GM18907 (cell line): Measurements from ENCODE around the gene GRM7.

Source experiments
- ATAC-seq: cut with Tn5 transposase; IDR thresholded peaks from one replicate; pipeline ENCODE4 v1.9.1; 2021; ENCODE audit warnings: mild to moderate bottlenecking, moderate library complexity; ENCODE audit not compliant: unreplicated experiment

GRM7 gene

GRCh38 chr3:7292362-7292761 is 431.4 kb downstream of the GRM7 start:
- ATAC-seq = no peak

DNA sequence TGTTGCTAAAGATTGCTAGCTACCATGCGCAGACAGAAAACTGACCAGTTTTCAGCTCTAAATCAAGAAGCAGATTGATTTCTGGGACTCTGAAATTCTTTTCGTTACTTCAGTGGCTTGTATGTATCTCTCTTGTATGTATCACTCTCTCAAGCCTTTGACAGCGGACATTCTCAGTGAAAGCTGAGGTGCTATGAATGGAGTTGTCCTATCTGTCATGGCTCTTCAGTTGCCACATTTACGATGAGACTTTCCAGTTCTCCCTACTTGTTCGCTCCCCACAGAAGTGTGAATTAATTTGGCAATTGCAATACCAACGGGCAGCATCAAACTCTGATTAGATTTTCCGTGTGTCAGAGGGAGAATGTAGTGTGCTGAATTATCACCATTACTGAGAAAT is 432.4 kb downstream of the GRM7 start:
- no peak for ATAC-seq

DNA sequence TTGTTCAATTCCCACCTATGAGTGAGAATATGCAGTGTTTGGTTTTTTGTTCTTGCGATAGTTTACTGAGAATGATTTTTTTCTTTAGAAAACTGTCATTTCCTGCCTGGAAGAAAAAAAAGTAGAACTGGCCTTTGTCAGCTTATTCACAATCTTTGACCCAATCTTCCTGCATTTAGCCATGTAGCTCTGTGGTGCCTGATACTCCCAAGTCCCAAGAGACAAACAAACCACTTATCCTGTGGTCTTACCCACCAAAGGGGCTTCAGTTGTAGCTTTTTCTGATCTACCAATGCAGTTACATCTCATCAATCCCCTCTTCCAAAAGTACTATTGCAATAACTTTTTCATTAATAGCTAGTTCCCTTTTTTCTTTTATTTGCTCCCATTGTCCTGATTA is 444.6 kb downstream of the GRM7 start:
- no peak for ATAC-seq

- no peak for ATAC-seq
These were observed 446.0 kb downstream of the GRM7 start for GRCh38 chr3:7306901-7307300.

DNA sequence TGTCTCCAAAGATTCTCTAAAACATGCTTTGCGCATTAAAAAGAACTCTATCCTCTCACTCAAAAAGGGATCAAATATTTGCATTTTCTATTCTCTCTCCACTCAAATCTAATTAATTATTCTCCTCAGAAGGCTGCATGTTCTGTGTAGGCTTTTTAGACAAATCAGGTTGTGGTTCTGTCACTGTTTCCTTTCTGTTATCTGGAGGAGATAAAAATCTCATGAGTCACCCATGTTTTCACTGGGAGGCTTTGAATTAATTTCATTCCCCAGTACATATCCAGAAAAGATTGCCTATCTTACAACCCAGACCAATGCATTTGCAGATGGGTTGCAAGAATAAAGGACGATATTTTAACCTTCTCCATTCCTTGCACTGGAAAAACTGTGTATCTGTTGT is 446.5 kb downstream of the GRM7 start:
- ATAC-seq = no peak

DNA sequence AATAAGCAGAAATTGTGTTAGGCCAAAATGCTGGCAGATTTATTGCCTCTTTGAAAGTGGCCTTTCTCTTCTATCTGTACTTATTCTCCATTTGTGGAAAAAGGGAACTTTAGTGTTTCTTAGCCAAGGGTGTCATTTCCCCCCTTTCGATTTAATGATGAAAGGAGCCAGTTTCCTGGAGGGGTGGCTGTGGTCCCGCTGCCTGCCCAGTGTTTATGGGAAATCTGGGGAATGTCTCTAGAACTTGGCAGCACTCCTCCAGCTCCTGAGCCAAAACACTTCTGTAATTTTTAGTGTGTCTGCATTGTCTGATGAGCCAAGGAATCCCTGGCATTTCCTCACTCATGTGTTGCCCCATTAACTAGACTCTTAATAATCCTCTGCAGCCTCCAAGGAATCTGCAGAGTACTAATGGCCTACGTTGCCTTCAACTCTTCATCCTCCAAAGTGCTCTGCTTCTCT is 448.8 kb downstream of the GRM7 start:
- no peak for ATAC-seq

DNA sequence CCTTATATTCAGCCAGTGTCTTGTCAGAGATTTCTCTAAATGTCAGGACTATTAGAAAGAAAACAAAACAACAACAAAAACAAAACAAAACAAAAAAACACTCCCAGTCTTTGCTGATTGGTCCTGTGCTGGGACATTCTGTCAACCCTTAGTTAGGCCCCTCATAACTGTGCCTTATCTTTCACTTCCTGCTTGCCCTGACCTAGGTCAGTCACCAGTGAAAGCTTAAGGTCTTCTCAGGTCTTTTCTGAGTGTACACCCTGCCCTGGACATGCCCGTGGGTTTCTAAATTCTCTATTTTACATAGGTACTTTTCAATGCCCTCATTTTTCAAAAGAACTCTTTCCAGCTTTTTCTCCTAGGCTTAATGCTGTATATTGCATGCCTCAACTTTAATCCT is 454.1 kb downstream of the GRM7 start:
- peak; percentile 89 for ATAC-seq

- no peak for ATAC-seq
These were observed 462.2 kb downstream of the GRM7 start for GRCh38 chr3:7322957-7323669.

DNA sequence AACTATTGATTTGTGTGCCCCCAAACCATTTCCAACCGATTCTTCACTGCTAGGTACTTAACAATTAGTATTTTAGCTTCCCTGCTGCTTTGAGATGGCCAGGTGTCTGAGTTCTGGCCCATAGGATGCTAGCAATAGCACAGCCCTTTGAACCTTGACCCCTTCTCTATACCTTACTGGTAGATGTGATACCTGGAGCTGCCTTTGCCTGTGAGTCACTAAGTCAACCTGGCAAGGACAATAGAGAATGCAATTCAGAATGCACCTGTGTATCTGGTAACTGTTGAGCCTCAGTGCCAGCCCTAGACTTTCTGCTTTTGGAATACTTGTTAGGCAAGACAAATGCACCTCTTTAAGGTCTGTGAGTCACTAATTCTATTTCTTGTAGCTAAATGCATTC is 467.4 kb downstream of the GRM7 start:
- ATAC-seq = no peak

DNA sequence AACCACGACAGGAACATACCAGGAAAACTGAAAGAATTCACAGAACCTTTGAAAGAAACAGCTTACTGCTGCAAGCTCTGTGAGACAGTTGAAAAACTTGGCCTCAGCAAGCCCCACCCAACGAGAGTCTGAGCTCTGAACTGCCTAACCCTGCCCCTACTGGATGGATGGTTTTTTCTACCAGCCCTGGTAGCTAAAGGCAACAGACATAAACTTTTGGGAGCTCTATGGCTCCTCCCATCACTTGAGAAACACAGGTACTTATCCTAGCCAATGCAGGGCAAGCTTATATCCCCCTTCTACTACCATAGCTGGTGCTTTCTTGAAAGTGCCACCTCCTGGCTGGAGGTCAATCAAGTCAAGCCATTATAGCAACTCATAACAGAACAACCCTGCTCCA is 471.8 kb downstream of the GRM7 start:
- no peak for ATAC-seq

- no peak for ATAC-seq
These were observed 472.2 kb downstream of the GRM7 start for GRCh38 chr3:7333125-7333524.

GRCh38 chr3:7340795-7341194 is 479.9 kb downstream of the GRM7 start:
- no peak for ATAC-seq

DNA sequence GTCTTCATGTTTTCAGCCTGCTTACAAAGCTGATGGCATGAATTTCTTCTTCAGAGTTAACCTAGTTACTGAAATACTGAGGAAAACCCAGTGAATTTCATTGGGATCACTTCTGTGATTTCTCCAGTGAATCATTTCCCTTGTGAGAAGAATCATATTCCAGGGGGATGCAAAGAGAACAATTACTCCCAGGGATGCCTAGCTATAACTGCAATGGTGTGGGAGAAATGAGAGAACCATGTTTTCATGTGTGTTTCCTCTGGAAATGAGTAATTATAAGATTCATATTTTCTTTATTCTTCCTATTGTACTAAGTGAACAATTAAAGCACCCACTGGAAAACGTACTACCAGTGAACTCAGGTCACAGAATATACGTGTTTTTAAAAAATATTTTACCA is 485.4 kb downstream of the GRM7 start:
- no peak for ATAC-seq

DNA sequence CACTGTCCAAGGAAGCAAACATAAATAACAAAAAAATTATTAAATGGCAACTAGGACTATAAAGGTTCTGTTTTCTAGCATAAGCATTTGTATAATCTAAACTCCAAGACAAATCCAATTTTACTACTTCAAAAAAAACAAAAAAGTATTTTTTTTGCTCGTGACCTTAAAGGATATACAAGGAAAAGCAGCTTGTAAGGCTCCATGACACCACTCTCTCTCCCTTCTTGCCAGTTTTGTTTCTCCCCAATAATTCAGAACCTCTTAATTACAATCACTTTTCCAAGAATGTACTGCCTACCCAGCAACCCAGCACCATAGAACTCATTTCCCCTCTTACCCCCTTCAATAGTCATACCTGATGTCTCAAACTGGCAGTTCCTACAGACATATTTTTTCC is 496.2 kb downstream of the GRM7 start:
- ATAC-seq = no peak

DNA sequence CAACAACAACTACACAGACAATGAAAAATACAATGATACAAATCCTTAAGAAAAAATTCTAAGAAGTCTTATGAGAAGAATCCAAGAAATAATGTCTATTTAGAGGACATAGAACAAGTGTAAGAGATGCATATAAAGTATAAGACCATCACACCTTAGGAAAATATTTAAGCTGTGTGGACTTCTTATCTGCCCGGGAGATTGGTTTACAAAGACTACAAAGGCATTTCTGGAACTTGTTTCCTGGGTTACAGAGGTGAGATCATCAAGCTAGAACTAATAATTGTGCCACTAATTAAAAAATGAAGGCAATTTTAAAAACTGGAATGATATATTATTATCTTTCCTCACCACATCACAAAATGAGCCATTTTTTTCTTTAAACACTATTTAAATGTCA is 507.1 kb downstream of the GRM7 start:
- ATAC-seq = no peak

DNA sequence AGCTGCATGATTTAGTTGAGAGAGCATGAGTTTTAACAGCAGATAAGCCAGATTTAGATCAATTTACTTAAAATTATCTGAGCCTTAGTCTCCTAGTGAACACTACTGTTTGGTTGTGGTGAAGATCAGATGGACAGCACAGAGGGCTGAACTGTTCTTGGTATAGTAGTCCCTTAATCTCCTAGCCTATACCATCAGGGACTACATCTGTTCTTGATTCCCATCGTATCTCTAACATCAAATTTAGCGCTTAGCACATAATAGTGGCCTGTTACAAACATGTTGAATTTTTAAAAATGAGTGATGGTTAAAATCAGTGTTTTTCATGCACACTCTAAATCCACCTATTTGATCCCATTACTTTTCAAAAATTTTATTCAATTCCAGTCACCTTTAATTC is 507.7 kb downstream of the GRM7 start:
- no peak for ATAC-seq

DNA sequence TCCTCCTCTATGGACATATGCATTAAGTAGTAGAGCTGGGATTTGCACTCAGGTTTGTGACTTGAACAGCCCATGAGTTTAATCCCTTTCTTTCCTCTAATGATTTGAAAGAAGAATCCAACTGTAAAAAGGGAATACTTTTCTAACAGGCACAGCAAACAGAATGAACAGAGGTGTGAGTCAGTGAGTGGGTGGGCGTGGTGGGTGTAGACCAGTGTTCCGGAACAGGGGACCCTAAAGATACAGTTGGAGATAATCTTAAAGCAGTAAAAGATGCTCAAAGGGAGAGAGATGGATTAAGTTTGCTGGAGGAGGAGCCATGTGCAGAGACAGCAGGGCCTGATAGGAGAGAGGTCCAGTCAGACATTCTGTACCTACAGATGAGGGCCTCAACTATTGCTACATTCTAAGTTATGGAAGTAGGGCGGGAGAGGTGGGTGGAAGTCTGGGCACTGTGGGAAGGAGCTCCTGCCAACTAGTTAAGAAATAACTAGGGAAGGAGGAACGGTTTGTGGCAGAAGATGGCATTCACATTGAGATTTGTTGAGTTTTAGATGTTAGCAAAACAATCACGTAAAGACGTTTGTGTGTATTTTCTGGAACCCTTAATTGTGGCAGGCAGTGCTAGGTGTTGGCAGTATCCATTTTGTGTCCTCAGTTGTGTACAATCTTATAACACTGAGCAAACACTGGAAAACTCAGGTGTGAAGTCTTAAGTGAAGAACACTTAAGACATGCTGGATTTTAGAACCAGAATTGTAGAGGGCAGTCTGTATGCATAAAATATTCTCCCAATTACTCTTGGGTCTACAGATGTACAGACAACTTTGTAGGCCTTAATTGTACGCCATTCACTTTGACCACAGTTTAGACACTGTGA is 511.0 kb downstream of the GRM7 start:
- ATAC-seq = no peak

DNA sequence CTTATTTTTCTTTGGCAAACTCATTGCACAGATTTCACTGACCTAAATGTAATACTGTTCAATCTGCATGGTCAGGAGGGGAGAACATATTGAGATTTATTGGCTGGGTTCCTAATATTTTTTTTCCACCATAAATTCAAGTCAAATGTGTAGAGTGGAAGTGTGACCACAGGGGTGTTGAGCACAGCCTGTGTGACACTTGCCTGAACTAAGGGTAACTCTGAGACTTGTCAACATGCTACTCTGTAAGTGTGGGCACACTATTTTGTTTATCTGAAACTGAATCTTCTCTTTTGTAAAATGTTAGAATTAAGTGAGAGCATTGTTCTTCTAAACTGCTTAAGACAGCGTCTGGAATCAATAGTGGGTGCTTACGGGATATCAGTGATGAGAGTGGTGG is 516.2 kb downstream of the GRM7 start:
- ATAC-seq = no peak

DNA sequence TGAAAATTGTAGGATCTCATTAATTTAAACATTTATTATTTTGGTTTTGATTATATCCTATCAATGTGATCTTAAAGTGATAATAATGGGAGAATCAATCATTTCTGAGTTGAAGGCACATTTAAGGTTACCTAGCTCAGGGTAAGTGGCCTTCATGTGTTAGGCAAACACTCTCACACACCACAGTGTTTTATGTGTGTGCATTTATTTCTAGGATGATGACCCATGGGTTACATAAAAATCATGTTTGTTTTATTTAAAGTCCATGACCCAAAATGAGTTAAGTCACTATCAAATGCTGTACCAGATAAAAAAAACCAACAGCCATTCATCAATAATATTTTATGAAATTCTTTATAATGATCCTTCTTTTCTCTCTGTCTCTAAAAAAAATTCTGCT is 520.8 kb downstream of the GRM7 start:
- no peak for ATAC-seq

GRCh38 chr3:7382293-7383010 is 521.5 kb downstream of the GRM7 start:
- ATAC-seq = no peak

GRCh38 chr3:7385635-7386034 is 524.7 kb downstream of the GRM7 start:
- no peak for ATAC-seq

DNA sequence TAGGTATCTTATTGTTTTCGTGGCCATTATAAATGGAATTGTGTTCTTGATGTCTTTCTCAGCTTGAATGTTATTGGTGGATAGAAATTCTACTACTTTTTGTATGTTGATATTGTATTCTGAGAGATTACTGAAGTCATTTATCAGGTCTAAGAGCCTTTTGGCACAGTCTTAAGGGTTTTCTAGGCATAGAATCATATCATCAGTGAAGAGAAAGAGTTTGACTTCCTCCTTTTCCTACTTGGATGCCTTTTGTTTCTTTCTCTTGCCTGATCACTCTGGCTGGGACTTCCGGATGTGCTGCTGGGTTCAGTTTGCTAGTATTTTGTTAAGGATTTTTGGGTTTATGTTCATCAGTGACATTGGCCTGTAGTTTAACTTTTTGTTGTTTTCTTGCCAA is 527.1 kb downstream of the GRM7 start:
- no peak for ATAC-seq
